ENCODE data around the gene C10orf120.

C10orf120 gene

DNA sequence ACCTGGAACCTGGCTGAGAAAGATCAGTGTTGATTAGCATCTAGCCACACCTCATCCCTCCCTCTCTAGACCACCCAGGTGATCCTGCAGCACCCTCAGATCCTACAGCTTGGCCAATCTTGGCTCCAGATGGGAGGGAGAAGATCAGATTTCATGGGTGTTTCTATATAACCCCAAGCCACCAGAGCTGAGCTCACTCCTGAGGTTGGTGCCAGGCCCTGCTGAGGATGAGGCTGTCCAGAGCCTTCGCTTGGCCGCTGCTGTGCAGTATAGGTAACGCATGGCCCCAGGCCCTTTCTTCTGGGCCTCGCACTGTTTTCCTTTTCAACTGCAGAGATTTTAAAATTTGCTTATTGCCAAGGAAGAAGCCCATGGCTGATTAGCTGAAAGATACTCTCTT, 27.0 kb downstream of the C10orf120 start:
- Histone ChIP-seq H3K36me3 (ENCODE audit: control insufficient read depth in 2 of 2, insufficient read depth in 1 of 2, low read length in 2 of 2) (no peaks in the 10 kb centered on the region), H3K4me1 (ENCODE audit: control insufficient read depth, insufficient read depth, low read length) (no peaks in the 10 kb centered on the region), H3K27ac (ENCODE audit: extremely low read depth, low read depth, low read length) (no peak overlapping the region), H3K4me3 (ENCODE audit: low read depth, low read length) (no peak overlapping the region), H3K9me3 (ENCODE audit: control insufficient read depth, insufficient read depth, low read depth, low read length) (no peaks in the 10 kb centered on the region)
- ChIA-PET POLR2A (no interaction called here), CTCF (interaction anchor here (0.6 to 2.4 kb wide), 3 partner anchors 23 to 546 kb away, joined by 3 to 7 read pairs (median 5); no protein-coding TSS in a partner anchor)
- TF ChIP-seq ZNF677 (tag by site-specific recombination; IDR thresholded peaks at IDR 0.05), result no peak

DNA sequence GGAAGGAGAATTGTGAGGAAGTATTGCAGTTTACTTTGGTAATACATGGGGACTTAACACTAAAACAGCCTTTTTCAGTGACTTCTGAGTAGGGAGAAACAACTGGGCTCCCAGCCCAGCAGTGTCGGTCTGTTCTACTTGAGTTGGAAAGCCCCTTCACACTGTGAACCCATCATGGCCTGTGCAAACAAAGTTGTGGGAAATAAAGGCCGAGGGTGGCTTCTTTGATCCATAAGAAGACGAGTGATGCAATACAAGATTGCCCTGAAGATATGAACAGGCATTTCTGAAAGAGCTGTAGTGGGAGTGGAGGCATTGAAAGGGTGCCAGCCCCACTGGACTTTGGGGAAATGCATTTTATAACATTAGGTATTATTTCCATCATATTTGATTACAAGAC, 28.3 kb downstream of the C10orf120 start:
- Histone ChIP-seq H3K9me3 (ENCODE audit: control insufficient read depth, insufficient read depth, low read depth, low read length) (no peaks in the 10 kb centered on the region), H3K4me1 (ENCODE audit: control insufficient read depth, insufficient read depth, low read length) (no peaks in the 10 kb centered on the region), H3K4me3 (ENCODE audit: low read depth, low read length) (no peak overlapping the region), H3K27ac (ENCODE audit: extremely low read depth, low read depth, low read length) (no peak overlapping the region), H3K36me3 (ENCODE audit: control insufficient read depth in 2 of 2, insufficient read depth in 1 of 2, low read length in 2 of 2) (no peaks in the 10 kb centered on the region)
- TF ChIP-seq TRIM28 (IDR thresholded peaks at IDR 0.05; ENCODE audit: borderline replicate concordance, low read length) (no peak), ZNF654 (tag by site-specific recombination; IDR thresholded peaks at IDR 0.05; ENCODE audit: low read depth) (no peak), ZNF19 (tag by site-specific recombination; IDR thresholded peaks at IDR 0.05; ENCODE audit: low read depth) (no peak), ZNF677 (tag by site-specific recombination; IDR thresholded peaks at IDR 0.05) (no peak), ZNF548 (tag by site-specific recombination; IDR thresholded peaks at IDR 0.05) (no peak), ZEB2 (tag by site-specific recombination; IDR thresholded peaks at IDR 0.05) (no peak), SCRT2 (tag by site-specific recombination; IDR thresholded peaks at IDR 0.05) (no peak), ZNF76 (tag by site-specific recombination; IDR thresholded peaks at IDR 0.05; ENCODE audit: borderline replicate concordance, low read depth) (no peak)
- TF ChIP-seq, protein P1, sequence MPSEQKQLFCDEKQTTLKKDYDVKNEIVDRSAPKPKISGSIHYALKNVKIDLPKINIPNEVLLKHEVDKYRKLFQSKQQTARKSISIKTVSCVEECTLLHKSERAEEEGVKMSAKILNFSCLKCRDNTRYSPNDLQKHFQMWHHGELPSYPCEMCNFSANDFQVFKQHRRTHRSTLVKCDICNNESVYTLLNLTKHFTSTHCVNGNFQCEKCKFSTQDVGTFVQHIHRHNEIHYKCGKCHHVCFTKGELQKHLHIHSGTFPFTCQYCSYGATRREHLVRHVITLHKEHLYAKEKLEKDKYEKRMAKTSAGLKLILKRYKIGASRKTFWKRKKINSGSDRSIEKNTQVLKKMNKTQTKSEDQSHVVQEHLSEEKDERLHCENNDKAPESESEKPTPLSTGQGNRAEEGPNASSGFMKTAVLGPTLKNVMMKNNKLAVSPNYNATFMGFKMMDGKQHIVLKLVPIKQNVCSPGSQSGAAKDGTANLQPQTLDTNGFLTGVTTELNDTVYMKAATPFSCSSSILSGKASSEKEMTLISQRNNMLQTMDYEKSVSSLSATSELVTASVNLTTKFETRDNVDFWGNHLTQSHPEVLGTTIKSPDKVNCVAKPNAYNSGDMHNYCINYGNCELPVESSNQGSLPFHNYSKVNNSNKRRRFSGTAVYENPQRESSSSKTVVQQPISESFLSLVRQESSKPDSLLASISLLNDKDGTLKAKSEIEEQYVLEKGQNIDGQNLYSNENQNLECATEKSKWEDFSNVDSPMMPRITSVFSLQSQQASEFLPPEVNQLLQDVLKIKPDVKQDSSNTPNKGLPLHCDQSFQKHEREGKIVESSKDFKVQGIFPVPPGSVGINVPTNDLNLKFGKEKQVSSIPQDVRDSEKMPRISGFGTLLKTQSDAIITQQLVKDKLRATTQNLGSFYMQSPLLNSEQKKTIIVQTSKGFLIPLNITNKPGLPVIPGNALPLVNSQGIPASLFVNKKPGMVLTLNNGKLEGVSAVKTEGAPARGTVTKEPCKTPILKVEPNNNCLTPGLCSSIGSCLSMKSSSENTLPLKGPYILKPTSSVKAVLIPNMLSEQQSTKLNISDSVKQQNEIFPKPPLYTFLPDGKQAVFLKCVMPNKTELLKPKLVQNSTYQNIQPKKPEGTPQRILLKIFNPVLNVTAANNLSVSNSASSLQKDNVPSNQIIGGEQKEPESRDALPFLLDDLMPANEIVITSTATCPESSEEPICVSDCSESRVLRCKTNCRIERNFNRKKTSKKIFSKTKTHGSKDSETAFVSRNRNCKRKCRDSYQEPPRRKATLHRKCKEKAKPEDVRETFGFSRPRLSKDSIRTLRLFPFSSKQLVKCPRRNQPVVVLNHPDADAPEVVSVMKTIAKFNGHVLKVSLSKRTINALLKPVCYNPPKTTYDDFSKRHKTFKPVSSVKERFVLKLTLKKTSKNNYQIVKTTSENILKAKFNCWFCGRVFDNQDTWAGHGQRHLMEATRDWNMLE (tag by site-specific recombination; conservative IDR thresholded peaks at IDR 0.05; ENCODE audit: low read depth), result no peak
- TF ChIP-seq, protein P2, sequence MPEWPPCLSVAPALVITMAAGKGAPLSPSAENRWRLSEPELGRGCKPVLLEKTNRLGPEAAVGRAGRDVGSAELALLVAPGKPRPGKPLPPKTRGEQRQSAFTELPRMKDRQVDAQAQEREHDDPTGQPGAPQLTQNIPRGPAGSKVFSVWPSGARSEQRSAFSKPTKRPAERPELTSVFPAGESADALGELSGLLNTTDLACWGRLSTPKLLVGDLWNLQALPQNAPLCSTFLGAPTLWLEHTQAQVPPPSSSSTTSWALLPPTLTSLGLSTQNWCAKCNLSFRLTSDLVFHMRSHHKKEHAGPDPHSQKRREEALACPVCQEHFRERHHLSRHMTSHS (tag by site-specific recombination; IDR thresholded peaks at IDR 0.05), result no peak
- CTCF ChIA-PET, result no interaction called here
- POLR2A ChIA-PET, result no interaction called here

DNA sequence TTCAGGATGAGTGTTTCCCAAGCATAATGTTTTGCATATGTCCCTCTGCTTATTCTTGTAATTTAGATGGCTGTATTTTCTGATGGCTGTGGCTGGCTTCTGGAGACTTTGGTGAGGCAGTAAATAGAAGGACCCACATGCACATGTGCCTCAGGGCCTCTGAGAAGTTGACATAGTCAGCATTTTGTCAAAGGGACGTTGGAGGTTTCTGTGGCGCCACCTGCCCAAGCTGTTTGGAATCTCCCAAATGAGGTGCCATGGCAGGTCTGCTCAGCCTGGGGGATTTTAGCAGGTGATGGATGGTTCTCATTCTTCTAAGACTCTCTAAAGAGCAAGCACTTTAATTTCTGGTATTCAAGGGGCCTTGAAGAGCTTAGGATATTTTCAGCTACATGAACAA, 29.8 kb downstream of the C10orf120 start:
- Histone ChIP-seq H3K4me3 (ENCODE audit: low read depth, low read length) (no peak overlapping the region), H3K27ac (ENCODE audit: extremely low read depth, low read depth, low read length) (no peak overlapping the region), H3K36me3 (ENCODE audit: control insufficient read depth in 2 of 2, insufficient read depth in 1 of 2, low read length in 2 of 2) (no peaks in the 10 kb centered on the region), H3K9me3 (ENCODE audit: control insufficient read depth, insufficient read depth, low read depth, low read length) (no peaks in the 10 kb centered on the region), H3K4me1 (ENCODE audit: control insufficient read depth, insufficient read depth, low read length) (no peaks in the 10 kb centered on the region)
- ChIA-PET POLR2A (no interaction called here), CTCF (interaction anchor here (1.2 kb wide), 1 partner anchor 20 kb away, joined by 3 read pairs; no protein-coding TSS in a partner anchor)
- no peak for TF ChIP-seq ZNF133 (tag by site-specific recombination; IDR thresholded peaks at IDR 0.05)
- TF ChIP-seq ZNF621 (tag by site-specific recombination; IDR thresholded peaks at IDR 0.05), result no peak

DNA sequence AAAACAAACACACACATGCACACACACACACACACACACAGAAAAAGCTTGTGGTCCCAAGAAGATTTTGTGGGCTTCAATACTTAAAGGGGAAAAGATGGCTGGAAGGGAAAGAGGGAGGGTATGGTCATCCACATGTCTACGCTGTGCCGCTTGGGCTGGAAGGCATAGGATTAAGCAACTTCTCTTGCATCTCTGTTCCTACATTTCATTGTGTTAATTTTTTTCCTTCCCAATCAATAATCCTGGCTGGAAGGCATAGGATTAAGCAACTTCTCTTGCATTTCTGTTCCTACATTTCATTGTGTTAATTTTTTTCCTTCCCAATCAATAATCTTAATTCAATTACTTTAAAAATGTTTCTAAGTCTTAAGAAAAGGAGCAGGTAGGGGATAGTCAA, 30.6 kb downstream of the C10orf120 start:
- CTCF ChIA-PET, result interaction anchor here (0.7 to 1.4 kb wide), 2 partner anchors 20 to 299 kb away, joined by 3 to 7 read pairs; no protein-coding TSS in a partner anchor
- no peaks in the 10 kb centered on the region for H3K4me1 ChIP-seq (ENCODE audit: control insufficient read depth, insufficient read depth, low read length)
- POLR2A ChIA-PET, result no interaction called here
- TF ChIP-seq ZBTB8A (tag by site-specific recombination; IDR thresholded peaks at IDR 0.05) (no peak), ZEB2 (tag by site-specific recombination; IDR thresholded peaks at IDR 0.05) (no peak), ZNF561 (tag by site-specific recombination; IDR thresholded peaks at IDR 0.05; ENCODE audit: borderline replicate concordance) (no peak), FEZF1 (tag by site-specific recombination; IDR thresholded peaks at IDR 0.05) (no peak), ZNF366 (tag by site-specific recombination; conservative IDR thresholded peaks at IDR 0.05) (no peak), ZBTB17 (tag by site-specific recombination; IDR thresholded peaks at IDR 0.05) (no peak), ZNF132 (tag by site-specific recombination; IDR thresholded peaks at IDR 0.05; ENCODE audit: borderline replicate concordance) (no peak), EGR2 (tag by site-specific recombination; IDR thresholded peaks at IDR 0.05; ENCODE audit: low read depth) (no peak), HOXA7 (CRISPR knock-in tag; IDR thresholded peaks at IDR 0.05; ENCODE audit: borderline replicate concordance) (no peak), BCL11B (tag by site-specific recombination; IDR thresholded peaks at IDR 0.05; ENCODE audit: low read depth) (no peak), MZF1 (tag by site-specific recombination; IDR thresholded peaks at IDR 0.05; ENCODE audit: borderline replicate concordance) (no peak), ZNF626 (tag by site-specific recombination; IDR thresholded peaks at IDR 0.05) (no peak), ZNF404 (tag by site-specific recombination; IDR thresholded peaks at IDR 0.05) (no peak), ZNF140 (tag by site-specific recombination; IDR thresholded peaks at IDR 0.05) (no peak)

More for the DNA sequence above, 30.6 kb downstream of the C10orf120 start:
- no peaks in the 10 kb centered on the region for H3K36me3 ChIP-seq (ENCODE audit: control insufficient read depth in 2 of 2, insufficient read depth in 1 of 2, low read length in 2 of 2)
- H3K9me3 ChIP-seq (ENCODE audit: control insufficient read depth, insufficient read depth, low read depth, low read length), result no peaks in the 10 kb centered on the region
- no peak overlapping the region for H3K4me3 ChIP-seq (ENCODE audit: low read depth, low read length)
- no peak overlapping the region for H3K27ac ChIP-seq (ENCODE audit: extremely low read depth, low read depth, low read length)

All from HEK293 (cell line).